GM12801 (cell line): Measurements from ENCODE around the gene LEMD2.

ENCODE experiments used
- CTCF ChIP-seq: IDR thresholded peaks from one replicate; pipeline ENCODE4 v1.5.1; 2011; ENCODE audit warnings: control low read depth; ENCODE audit not compliant: insufficient read length; ENCODE audit errors: extremely low read depth

The LEMD2 gene

GRCh38 chr6:33781131-33781975 lies 7.6 kb downstream of the LEMD2 start:
- no peak for TF ChIP-seq CTCF

- TF ChIP-seq CTCF = no peak
These were observed 9.0 kb downstream of the LEMD2 start for GRCh38 chr6:33779895-33780294.

- TF ChIP-seq CTCF = no peak
These were observed 9.6 kb downstream of the LEMD2 start for GRCh38 chr6:33779290-33779689.

DNA sequence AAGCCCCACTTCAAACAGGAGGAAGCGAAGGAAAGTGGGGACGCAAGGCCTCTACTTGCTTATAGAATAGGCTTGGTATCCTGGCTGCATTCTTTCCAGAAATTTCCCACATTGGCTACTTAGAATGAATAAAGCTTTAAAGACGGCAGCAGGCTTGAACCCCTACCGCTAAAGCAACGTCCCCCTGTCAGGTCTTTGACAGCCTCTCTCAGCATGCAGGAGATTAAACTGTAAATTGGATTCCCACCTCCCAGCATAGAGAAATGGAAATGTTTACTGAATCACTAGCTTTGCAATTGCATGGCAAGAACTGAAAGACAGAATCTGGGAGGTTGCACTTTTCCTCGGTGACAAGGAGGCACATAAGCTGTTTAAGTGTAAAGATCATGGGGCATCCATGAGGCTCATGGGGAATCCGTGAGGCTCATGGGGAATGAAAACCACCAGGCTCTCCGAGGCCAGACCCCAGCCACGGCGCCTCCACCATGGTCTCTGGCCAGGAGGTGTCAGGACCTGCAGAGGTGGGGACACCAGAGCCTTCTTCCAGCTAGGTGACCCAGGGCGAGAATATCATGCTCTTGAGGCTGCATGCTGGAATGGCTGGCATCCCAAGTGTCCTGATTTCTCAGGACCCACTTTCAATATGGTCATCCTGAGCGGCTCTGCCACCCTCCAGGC lies 10.3 kb downstream of the LEMD2 start:
- no peak for TF ChIP-seq CTCF

GRCh38 chr6:33777398-33778388 lies 11.2 kb downstream of the LEMD2 start:
- no peak for TF ChIP-seq CTCF

- no peak for TF ChIP-seq CTCF
These were observed 12.2 kb downstream of the LEMD2 start for GRCh38 chr6:33776764-33777163.

DNA sequence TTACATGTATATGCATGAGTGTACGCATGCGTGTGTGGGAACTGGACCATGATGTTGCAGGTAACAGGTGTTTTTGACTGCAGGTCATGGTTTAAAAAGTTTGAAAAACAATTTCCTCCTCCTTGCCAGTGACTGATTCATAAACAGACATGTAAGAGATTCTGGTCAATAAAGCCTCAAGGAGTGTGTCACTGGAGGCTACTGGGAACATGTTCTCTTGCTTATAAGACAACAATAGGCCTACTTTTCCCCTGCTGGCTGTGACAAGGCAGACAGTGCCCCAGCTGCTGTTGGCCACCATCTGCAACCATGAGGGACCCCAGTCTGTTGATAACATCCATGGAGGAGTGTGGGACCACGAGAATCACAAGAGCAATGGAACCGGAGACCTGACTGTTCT lies 12.7 kb downstream of the LEMD2 start:
- no peak for TF ChIP-seq CTCF
